HG03135 (cell line): ENCODE data around the gene BSN.

Source experiments
- ATAC-seq: cut with Tn5 transposase; IDR thresholded peaks from one replicate; pipeline ENCODE4 v1.9.1; 2021; ENCODE audit warnings: mild to moderate bottlenecking, moderate library complexity; ENCODE audit not compliant: unreplicated experiment

Gene BSN

GRCh38 chr3:49553692-49554632 lies at the start of gene BSN:
Gene BSN, plus strand, starts transcription at chr3:49554477. Its CDS starts 126 bp downstream, at chr3:49554603.
- ATAC-seq, result peak; percentile 76

- ATAC-seq, result no peak
Observed at GRCh38 chr3:49506906-49507305, 47.4 kb upstream of the BSN start.

GRCh38 chr3:49509028-49509561 lies 45.2 kb upstream of the BSN start:
- no peak for ATAC-seq

- no peak for ATAC-seq
Observed at GRCh38 chr3:49511639-49512038, 42.6 kb upstream of the BSN start.

GRCh38 chr3:49512781-49513355 lies 41.4 kb upstream of the BSN start:
- no peak for ATAC-seq

GRCh38 chr3:49513494-49514124 lies 40.7 kb upstream of the BSN start:
- no peak for ATAC-seq

GRCh38 chr3:49518016-49518415 lies 36.3 kb upstream of the BSN start:
- no peak for ATAC-seq

GRCh38 chr3:49518441-49518840 lies 35.8 kb upstream of the BSN start:
- no peak for ATAC-seq

- ATAC-seq, result no peak
Observed at GRCh38 chr3:49519296-49519695, 35.0 kb upstream of the BSN start.

GRCh38 chr3:49519916-49520385 lies 34.3 kb upstream of the BSN start:
- no peak for ATAC-seq

- no peak for ATAC-seq
Observed at GRCh38 chr3:49523756-49524747, 30.2 kb upstream of the BSN start.

GRCh38 chr3:49529567-49529966 lies 24.7 kb upstream of the BSN start:
- ATAC-seq, result no peak

- no peak for ATAC-seq
Observed at GRCh38 chr3:49530231-49530630, 24.0 kb upstream of the BSN start.

- no peak for ATAC-seq
Observed at GRCh38 chr3:49530701-49531100, 23.6 kb upstream of the BSN start.

GRCh38 chr3:49531218-49531617 lies 23.1 kb upstream of the BSN start:
- no peak for ATAC-seq

GRCh38 chr3:49531715-49532114 lies 22.6 kb upstream of the BSN start:
- no peak for ATAC-seq

GRCh38 chr3:49533031-49533430 lies 21.2 kb upstream of the BSN start:
- ATAC-seq, result no peak

GRCh38 chr3:49533786-49534519 lies 20.3 kb upstream of the BSN start:
- ATAC-seq, result no peak

- no peak for ATAC-seq
Observed at GRCh38 chr3:49534581-49535441, 19.5 kb upstream of the BSN start.
